HG02588 (cell line): ENCODE results near the gene SMARCAL1.

Experiments used
- ATAC-seq: cut with Tn5 transposase; IDR thresholded peaks from one replicate; pipeline ENCODE4 v1.9.1; 2021; ENCODE audit warnings: mild to moderate bottlenecking, moderate library complexity; ENCODE audit not compliant: unreplicated experiment

Gene SMARCAL1

DNA sequence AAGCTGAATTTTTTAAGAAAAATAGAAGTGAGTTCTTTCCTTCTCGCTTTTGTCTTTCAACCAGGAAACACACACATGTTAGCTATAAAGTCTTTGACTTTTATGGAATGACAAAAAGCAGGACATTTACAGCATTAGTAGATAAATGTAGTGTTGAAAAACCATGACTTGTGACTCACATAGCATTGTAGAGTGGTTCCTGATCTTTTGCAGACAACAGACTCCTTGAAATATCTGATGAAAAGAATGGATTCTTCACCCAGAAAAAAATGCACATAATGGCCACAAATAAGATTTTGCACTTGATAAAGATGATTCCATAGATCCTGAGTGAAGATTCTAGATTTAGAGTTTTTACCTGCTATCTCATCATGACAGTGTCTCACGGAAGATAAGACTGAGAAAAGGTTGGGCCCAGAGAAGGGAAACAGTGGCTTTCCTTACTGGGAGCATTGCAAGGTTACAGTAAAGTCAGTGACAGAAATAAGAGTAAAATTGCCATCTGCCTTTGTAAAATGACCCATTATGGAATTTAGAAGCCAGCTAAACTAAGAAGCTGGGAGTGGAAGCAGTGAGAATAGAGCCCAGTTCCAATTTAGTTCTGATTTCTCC is 14.0 kb downstream of the SMARCAL1 start:
- no peak for ATAC-seq

DNA sequence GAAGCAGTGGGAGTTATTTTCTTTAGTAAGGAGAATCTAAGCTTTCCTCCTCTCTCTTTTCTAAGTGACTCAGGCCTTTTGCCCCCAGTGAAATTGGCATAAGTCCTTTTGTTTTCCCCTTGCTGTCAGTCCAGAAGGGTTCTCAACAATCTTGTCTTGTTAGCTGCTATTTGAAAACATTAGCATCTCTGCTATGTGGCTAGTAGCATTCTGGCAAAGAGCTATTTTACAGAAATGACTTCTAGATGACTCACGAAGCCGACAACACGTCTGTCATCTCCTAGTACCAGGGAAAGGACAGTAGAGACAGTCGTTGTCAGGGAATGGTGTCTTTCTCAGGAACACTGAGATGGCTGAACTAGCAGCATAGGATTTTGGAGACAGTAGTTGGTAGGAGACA is 14.7 kb downstream of the SMARCAL1 start:
- ATAC-seq = no peak

DNA sequence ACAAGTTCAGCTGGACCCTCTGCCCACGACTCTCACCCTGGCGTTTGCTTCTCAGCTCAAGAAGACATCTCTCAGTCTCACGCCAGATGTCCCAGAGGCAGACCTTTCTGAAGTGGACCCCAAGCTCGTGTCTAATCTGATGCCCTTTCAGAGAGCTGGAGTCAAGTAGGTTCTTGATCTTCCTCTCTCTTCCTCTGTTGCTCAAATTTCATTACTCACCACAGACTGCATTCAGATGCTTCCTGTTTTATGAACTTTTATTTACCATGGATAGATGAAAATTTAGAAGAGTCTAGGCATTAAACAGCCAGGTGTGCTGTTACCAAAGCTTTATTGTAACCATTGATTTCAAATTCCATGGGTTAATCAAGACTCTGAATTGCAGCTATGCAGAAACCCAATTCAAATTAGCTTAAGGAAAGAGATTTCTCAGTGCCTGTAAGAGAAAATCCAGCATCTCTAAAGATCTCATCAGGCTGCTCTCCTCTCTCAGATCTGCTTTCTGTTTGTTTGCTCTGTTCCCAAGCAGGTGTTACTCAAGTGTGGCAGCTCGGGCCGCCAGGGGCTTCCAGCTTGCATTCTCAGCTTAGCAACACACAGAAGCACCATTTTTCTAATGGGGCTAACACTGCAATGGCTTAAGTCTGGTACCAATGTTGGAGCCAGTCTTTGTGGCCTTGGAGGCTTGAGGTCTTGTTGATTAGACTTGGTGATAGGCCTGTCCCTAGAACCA is 16.5 kb downstream of the SMARCAL1 start:
- no peak for ATAC-seq

DNA sequence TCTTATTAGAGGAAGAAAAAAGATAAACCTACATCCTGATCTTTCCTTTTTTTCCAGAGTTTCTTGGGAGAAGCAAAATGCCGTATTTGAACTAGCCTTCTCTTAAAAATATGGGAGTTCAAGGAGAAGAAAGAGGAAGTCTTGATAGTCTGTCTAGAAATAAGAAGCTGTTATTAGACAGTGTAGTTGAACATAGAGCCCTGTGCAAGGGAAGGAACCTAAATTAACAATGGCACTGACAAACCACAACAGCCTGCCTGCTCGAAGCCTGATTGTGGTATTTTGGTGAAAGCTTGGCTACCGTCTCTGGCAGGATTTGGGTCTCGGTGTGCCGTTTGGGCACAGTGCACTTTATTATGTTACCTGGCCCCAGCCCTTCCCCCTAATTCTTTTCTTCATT is 17.1 kb downstream of the SMARCAL1 start:
- no peak for ATAC-seq

DNA sequence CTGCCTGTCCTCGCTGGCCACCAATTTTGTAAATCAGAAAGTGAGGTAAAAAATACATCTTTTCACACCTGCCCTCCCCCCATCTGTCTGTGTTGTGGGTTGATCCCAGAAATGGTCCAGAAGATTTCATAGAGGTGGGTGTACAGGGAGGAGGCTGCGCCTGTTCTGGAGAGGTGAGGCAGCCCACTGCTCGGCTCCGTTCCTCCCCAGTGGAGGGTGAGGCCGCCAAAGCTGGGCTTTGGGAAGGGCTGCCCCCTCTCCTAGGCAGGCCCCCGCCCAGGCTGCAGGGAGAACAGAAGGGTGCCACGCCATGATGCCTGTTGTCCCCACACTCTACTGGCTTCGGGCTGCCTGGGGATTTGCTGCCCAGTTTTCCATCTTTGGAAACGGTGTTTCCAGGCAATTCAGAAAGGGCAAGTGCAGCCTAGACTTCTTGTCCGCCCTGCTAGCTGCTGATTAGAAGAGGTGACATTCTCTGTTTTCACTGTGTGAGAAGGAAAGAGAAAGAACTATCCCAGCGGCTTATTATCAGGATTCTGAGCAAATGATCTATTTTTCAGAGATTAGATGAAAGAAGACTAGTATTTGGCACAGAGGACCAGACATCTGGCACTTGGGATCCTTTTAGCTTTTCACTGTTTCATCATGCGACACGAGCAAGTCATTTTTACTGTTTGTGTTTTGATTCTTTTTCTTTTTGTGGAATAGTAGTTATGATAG is 18.7 kb downstream of the SMARCAL1 start:
- ATAC-seq = no peak

DNA sequence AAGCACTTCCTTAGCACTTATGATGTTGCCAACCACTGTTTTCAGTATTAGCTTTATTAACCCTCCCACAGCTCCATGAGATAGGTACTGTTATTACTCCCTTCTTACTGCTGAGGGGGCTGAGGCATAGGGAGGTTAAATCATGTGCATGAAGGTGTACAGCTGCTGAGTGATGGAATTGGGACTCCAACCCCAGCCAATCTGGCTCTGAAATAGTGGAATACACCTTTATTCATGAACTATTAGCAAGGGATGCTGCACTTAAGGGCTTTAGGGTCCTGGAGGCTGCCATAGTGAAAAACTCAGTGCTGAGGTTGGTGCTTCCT is 19.2 kb downstream of the SMARCAL1 start:
- no peak for ATAC-seq

DNA sequence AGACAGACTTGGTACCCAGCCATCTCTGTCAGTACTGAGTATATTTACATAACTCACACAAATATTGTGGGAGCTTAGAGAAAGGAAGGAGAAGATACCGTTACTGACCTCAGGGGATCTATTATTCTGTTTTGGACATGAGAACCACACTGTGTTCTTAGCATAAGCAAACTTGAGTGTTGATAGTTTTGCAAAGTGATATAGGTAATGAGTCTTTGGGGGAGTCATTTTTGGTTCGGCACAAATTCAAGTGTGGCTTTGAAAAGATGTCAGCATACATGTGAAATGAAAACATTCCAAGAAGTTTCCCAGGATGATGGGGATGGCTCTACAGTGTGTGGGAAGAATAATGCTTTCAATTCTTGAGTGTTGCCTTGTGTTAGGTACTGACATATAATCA is 24.1 kb downstream of the SMARCAL1 start:
- ATAC-seq = no peak

DNA sequence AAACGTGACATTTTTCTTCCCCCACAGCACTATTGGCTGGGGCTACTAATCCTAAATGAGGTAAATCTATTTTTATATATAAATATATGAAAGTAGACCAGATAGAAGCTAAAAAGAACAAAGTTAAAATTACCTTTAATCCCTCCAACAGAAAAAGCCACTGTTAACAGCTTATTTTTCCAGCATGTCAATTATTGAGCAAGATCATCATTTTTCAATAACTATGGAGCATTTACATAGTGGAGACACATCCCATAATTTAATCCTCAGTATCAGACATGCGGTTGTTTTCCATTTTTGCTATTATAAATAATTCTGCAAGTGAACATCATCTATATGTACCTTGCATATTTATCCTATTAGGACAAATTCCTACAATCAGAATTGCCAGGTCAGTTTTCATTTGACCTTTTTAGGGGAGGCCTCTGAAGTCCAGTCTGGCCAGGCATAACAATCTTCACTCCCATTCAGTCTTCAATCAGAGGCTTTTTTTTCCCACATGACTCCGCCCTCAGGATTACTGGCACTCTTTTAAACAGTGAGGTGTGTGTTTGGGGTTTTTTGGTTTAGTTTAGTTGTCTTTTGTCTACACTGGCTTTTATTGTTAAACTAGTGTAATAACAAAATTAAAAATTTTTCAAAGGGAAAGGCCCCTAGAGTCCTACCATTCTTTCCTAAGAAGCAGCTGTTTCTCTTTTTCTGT is 29.2 kb downstream of the SMARCAL1 start:
- ATAC-seq = no peak

DNA sequence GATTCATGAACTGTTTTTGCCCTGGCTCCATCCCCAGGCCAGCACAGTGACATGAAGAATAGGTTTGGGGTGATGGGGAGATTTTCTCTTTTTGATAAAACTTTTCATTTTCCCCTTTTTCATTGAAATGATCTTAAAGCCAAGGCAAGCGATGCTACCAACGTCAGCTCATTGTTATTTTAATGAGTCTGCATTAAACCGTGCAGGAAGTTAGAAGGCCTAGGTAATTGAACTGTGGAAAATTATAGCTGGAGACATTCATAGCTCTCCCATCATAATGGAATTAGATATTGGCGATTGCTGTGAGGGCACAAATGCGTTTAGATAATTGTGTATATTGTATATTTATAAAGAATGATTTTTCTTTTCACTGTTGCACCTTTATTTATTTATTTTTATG is 33.2 kb downstream of the SMARCAL1 start:
- ATAC-seq = no peak

DNA sequence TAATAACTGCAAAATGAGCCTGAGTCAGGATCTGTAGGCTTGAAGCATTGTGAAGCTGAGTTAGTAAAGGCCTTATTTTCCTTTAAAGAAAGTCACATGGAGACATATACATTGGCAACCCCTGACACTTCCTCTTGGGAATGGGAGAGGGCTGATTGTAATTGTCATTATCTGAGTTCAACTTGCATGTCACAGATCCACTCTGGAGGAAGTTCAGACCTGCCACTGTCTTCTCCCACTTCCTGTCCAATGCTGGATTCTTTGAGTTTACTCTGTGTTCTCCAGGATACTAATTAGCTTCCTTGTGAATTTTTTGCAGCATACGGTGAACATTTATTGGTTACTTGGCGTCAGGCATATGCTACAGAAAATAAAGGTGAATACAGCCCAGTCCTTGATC is 34.1 kb downstream of the SMARCAL1 start:
- ATAC-seq = no peak

DNA sequence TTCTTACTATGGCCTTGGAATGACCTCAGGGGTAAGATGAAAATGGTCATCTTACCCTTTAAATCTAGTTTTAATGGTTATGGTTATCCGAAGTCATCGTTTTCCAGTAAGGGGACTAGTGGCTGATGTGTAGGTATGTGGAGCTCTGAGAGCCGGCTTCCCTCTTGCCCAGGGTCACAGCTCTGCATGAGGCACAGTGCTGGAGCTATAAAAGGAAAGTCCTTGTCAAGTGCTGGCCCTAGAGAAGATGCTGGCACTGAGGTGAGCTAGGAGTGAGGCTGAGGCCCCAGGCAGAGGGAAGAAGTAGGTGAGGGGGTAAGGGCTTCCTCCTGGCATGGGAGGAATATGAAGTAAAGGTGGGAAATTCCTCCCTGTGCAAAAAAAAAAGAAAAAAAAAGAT is 35.0 kb downstream of the SMARCAL1 start:
- no peak for ATAC-seq

DNA sequence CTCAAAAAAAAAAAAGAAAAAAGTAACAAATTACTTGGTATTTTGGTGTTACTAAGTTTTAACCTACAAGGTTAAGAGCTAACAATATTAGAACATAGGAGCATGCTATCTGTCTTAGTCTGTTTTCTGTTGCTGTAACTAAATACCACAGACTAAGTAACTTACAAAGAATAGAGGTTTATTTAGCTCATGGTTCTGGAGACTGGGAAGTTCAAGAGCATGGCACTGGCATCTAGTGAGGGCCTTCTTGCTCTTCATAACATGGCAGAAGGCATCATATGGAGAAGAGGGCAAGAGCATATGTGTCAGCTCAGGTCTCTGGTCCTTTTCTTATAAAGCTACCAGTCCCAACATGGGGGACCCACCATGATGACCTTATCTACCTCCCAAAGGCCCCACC is 36.5 kb downstream of the SMARCAL1 start:
- no peak for ATAC-seq

DNA sequence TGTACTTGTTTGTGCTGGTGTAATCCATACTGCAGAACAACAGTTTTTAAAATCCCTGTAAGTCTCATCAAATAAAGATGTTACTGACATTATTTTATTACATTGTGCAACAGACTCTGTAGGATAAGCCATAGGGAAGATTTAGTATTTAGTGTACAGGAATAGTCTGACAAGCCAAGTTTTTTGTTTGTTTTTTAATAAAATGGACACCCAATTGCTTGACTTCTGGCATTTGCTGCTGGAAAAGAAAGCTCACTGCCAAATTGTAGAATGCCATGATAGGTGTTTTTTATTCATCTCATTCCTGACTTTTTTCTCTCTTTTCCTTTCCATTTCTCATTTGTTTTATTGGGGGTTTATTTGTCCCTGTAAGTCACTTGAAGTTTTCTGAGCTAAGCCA is 38.1 kb downstream of the SMARCAL1 start:
- no peak for ATAC-seq

DNA sequence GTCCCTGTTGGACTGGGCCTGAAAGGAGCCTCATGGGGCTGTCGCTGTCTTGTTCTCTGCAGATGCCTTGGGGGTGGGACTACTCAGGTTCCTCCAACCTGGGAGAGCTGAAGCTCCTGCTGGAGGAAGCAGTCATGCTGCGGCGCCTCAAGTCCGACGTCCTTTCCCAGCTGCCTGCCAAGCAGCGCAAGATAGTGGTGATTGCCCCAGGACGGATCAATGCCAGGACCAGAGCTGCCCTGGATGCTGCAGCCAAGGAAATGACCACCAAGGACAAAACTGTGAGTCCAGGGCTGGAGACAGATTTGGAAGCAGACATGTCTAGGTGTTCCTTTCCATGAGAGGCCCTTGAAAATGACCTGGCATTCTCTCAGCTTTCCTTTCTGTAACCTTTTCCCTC is 38.5 kb downstream of the SMARCAL1 start:
- ATAC-seq = no peak

DNA sequence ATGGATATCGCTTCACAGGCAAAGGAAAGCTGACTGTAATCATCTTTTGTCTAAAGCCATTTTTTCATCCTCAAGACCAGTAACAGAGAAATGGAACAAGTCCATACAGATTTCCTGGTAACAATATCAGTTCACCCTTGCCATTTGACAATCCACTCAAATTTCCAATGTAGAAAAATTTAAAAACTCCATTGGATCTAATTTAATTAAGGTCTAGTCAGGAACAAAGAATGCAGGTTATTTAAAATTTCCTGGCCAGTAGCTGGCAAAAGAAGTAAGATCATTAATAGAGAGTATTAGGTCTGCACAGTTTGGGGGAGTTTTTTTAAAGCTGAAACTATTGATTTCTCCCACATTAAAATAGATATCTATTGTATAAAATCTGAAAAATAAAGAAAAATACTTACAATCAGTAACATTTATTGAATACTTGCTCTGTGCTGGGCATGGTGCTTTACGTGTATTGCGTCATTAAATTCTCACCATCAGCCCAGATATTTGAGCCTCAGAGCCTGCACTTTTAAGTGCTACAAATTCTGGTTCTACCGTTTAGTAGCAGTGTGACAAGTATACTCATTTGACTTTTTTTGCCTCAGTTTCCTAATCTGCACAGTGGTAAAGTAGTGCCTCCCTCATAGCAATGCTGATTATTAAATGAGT is 41.8 kb downstream of the SMARCAL1 start:
- no peak for ATAC-seq

DNA sequence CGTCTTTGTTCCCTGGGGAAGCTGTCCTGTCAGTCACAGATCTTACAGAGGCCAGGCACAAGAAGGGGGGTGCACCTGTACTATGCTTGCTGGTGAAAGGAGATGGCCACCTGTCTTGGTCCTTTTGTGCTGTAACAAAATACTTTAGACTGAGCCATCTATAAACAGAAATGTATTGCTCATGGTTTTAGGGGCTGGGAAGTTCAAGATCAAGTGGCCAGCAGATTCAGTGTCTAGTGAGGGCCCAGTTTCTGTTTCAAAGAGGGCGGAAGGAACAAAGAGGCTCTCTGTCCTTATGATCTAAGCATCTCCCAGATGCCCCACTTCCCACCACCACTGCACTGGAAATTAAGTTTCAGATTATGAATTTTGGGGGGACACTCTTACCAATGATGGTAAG is 50.9 kb downstream of the SMARCAL1 start:
- ATAC-seq = no peak

DNA sequence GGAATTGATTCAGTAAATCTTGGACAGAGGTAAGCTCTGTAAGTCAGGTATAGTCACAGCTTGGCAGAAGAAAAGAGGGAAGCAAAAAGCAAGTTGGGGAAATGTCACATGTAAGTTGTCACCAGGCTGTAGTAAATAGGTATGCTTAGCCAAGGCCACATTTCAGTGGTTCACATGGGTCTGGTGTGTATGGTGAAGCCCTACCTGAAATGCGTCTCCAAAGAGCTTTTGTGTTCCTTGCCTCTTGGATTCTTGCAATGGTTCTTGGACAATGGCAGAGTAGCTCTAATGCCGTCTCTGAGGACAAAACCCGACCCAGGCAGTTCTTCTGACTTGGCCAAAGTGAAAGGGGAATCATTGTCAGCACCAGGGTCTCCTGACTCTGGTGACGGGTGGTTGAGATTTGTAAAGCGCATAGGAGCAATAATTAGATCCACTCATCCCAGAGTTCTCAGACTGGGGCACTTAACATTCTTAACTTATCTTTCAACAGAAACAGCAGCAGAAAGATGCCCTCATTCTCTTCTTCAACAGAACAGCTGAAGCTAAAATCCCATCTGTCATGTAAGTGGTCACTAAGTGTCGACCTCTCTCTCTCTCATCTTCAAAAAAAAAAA is 51.9 kb downstream of the SMARCAL1 start:
- no peak for ATAC-seq

DNA sequence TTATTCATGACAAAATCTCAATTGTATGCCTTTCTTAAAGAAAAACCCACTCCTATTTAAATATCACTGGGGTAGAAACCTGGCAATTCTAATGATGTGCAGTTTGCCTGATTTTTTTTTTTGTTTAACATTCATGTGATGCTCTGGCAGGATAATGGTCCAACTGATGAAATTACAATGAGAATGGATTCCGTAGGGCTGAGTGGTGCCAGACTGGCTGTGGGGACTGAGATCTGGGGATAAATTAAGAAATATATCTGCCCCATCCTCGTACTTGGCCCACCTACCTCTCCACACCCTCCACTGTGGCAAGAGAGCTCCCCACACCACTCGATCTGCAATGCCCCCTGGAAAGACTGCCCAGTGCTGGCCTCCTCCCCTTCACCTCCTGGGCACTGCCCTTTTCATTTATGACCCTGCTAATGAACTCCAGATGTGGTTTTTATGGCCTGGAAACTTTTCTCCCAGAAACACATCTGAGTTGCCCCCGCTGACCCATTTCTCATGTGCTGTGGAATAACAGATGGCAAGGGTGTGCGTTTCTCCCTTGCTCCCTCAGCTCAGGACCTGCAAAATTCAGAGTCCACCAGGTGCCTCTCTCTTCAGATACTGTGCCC is 53.4 kb downstream of the SMARCAL1 start:
- no peak for ATAC-seq

DNA sequence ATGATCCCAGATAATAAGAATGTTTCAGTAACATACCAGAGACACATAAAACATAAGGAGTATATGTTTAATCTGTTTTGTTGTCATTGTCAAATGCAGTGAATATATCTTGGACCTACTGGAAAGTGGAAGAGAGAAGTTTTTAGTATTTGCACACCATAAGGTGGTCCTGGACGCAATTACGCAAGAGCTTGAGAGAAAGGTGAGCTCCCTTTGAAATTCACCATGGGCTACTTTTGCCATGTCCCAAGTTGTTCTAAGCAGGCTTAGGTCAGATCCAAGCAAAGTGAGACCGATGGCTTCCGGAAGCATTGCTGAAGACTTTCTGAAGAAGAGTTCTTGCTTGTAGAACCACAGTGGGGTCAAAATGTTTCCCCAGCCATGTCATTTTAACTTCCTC is 55.6 kb downstream of the SMARCAL1 start:
- no peak for ATAC-seq

DNA sequence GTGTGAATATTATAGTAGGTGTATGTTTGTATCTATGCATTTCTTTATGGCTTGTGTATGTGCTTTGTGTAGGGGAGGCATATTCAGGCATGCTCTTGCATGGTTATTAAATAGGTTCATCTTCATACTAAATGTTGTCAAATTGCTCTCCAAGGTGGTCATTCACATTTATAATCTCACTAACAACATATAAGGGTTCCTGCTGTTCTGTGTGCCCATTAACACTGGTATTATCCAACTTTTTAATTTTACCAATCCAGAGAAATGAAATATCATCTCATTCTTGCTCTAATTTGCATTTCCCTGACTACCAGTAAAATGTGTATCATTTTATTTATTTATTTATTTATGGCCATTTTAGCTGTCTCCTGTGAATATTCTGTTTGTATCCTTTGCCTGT is 57.4 kb downstream of the SMARCAL1 start:
- no peak for ATAC-seq
